NOMO-1 treated with dmso at 0.1 percent for 144 hours (cell line): ENCODE results near the gene IP6K3.

ENCODE experiments used
- DNase-seq: peaks from one replicate; lab custom pipeline; 2025; ENCODE audit not compliant: unreplicated experiment; lab: John Stamatoyannopoulos, UW

Gene IP6K3, protein sequence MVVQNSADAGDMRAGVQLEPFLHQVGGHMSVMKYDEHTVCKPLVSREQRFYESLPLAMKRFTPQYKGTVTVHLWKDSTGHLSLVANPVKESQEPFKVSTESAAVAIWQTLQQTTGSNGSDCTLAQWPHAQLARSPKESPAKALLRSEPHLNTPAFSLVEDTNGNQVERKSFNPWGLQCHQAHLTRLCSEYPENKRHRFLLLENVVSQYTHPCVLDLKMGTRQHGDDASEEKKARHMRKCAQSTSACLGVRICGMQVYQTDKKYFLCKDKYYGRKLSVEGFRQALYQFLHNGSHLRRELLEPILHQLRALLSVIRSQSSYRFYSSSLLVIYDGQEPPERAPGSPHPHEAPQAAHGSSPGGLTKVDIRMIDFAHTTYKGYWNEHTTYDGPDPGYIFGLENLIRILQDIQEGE

DNA sequence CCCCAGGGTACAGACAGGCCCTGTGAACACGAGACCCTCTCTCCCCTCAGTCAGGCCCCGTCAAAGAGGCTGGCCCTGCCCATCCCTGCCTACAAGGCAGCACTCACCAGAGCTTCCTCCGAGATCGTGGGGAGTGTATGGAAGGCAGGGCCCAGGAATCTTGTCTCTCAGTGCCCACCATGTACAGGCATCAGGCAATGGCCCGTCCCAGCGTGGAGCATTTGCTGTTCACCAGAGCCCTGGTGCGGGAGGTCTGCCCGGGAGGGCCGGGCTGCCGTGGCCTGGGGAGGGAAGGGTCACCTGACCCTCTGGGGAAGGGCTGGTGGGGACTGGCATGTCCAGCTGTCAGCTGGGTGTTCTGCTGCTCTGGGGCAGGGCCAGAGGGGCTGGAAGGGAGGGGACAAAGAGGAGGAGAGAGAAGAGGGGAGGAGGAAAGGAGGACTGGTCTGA, at the start of gene IP6K3:
Gene IP6K3 (minus strand): TSS at position 255 of the 450 bp plus-strand sequence. CDS start 11,429 bp downstream, outside the sequence.
- no peak for DNase-seq

DNA sequence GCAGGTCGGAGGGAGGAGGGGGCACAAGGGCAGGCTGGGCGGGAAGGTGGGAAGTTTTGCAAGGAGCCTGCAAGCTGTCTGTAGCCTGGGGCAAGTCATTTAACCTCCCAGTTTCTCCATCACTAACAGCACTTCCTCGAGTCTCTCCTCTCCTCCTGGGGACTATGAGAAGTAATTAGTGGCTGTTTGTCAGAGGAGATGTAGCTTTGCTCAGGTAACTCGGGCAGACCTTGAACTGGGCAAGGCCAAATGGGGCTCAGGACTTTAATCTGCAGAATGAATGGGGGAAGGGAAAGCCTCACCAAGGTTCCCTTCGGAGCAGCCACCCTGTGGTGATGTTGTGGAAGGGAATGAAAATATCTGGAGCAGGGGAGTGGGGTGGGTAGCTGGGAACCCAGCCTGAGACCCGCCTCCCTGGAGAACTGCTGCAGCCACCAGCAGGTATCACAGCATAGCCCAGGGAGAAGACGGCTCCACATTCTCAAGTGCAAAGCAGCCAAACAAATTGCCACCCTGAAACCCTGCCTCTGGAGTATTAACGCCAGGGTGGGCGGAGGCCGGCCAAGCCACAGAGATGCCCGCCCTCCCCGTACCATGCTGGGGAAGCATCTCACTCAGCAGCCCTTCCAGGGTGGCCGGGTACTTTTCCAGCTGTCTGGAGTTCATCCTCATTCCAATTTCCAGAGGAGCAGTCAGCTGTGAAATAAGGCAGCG, 48.4 kb upstream of the IP6K3 start:
- DNase-seq: no peak

DNA sequence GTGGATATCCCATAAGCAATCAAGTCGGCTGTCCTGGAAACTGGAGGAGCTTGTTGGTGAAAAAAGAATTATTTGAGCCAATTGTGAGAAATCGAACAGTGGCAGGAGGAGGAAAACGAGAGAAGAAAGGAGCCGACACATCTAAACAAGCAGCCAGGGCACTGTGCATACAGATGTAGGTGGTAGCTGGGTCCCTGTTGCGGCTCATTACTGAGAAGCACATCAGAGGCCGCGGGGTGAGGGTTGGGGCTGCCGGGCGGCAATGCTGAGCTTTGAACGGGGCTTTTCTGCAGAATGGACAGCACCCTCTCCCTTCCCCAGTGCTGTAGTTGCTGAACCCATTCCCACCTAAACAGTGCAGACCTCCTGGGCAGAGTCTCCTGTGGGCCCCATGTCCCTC, 46.3 kb upstream of the IP6K3 start:
- DNase-seq: no peak

DNA sequence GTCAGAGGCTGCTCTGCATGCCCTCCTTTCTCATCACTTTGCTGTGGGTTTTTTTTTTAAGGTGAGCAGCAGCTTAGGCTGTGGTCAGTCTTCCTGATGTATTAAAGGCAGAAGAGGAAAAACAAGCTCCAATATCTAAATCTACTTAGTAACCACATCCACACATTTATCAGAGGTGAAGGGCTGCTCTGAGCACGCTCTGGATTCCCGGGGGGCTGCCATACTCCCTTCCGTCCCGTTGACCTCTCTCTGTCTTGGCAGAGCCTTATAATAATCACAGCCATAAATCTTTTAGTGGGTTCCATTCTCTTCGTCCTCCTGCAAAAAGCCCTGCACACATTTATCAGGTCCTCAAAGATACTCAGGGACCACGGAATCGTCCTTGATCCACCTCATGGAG, 44.9 kb upstream of the IP6K3 start:
- DNase-seq: no peak

DNA sequence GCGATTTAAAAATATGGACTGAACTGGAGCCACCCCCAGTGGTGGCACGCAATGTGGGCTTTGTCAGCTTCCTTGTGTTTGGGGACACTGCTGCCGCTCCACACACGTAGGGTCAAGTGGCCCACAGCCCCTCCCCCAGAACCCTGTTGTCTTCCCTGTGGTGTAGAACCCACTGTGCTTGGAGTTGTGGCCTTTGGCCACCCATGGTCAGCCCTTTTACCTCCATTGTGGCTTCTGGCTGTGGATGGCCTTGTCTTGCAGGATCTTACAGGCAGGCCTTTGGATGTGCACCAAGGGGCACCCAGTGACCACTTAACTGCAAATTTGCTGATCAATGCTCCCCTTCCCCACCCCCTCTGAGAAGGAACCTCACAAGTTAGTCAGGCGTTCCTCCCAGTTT, 44.2 kb upstream of the IP6K3 start:
- DNase-seq: no peak

DNA sequence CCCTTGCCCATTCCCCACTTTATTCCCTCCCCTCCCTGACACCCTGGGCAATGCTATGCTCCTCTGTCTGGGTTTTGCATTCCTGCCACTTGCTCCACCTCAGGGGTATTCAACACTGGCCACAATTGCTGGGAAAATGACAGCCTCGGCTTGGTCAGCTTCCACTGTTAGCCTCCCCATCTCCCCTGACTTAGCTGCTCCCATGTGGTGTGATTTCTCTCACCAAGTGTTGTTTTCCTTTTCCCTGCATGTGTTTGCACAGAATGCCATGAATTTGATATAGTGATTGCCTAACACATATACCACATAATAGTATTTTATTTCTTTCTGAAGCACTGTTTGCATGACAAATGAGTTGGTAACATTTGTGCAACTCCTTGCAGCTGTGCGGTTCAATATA, 43.7 kb upstream of the IP6K3 start:
- DNase-seq: no peak

DNA sequence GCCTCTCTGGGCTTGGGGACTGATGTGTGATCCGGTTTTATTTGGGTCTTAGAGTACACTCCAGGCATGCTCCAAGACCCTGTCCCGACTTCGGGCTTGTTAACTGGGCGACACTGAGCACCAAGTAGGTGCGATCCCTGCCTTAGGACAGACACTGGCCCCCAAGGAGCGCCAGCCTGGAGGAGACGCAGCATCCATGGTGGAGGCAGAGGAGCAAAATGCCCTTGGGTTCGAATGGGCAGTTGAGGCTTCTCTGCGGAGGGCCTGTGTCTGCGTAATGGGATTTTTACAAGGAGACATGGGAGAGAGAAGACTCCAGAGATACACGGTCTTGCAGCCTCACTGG, 42.8 kb upstream of the IP6K3 start:
- DNase-seq: no peak

DNA sequence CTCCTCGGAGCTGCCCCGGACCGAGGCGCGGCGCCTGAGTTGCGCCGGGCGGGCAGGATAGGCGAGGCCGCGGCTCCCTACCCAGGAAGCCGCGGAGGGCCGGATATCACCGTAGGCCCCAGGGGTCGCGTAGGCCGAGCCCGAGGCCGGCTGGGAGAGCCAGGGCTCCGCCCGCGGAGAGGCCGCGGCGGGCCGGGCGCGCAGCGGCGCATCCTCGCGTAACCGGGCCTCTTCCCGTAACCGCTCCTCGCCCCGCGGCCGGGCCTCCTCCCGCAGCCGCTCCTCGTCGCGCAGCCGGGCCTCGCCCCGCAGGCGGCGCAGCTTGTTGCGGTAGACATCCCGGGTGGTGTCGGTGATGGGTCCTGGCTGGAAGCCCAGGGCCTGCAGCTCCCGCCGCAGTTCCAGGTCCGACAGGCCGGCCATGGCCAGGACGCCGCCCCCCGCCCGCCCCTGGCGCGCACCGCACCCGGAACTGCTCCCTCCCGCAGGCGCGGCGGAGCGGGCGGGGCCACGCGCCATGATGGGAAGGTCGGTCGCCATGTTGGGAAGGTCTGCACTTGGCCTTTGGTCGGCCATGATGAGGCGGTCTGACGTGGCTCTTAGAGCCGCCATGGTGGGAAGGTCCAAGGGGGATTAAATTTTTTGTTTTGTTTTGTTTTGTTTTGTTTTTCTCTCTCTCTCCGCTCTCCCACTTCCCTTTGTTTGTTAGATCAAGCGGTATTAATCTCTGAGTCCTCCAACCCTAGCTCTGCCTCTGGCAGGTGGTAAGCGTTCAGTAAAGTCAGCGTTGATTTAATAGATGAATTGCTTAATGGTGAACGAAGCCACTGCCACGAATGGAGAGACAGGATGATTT, 42.2 kb upstream of the IP6K3 start, which contains the start of gene LEMD2:
Gene LEMD2 (minus strand): TSS at position 437 of the 856 bp plus-strand sequence. CDS start 14 bp downstream, at position 423.
- peak; percentile 80 for DNase-seq

DNA sequence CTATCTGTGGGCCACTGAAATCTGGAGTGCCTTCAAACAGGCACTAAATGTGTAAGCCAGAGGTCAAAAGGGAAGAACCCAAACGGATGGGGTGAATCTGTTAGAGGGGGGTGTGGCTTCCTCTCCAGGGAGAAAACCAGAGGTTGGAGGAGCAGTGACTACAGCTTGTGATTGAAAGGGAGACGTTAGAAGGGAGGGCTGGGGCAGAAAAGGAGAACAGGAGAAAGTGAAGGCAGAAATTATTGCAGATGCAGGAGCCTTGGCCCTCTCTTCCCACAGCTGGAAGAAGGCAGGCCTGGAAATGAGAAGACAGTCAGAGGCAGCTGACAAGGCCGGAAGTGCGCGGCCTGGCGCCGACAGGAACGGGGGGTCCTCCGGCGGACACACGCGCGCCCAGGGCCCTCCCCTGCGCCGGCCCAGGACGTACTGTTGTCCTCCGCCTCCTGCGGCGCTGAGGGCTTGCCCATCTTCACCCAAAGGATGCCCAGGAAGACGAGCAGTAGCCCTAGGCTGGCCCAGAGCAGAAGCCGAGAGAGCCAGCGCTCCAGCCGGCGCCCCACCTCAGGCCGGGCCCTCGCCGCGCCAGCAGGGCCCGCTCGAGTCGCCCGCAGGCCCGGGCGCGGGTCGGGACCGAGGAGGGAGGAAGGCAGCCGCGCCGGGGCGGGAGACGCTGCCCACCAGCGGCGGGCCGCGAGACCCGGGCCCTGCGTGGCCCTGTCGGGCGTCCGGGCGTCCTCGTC, 41.4 kb upstream of the IP6K3 start:
- DNase-seq: peak; percentile 92

DNA sequence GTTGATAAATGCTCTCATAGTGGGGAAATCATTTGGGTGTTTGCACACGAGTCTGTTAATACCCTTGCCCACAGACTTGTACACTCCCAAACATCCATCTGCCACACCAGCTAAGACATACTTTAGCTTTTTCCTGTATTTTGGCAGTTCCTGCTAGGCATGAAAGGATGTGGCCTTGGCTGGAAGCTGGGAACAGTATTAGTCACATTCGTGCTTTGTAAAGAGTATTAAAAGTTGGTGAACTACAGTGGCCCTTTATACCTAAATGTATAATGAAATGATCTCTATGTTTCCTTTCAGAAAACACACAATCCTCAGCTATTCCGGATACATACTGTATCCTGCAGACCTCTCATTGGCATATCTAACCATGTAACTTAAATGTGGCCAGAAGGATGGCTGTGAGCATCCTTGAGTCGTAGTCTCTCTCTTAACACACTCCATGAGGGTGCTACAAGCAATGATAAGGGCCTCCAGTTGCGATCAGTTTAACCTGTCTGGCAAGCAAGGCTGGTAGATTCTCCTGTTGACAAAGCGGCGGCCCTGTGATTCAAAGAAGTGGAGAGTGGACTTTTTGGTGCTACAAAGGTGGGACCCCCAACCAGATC, 40.7 kb upstream of the IP6K3 start:
- no peak for DNase-seq

DNA sequence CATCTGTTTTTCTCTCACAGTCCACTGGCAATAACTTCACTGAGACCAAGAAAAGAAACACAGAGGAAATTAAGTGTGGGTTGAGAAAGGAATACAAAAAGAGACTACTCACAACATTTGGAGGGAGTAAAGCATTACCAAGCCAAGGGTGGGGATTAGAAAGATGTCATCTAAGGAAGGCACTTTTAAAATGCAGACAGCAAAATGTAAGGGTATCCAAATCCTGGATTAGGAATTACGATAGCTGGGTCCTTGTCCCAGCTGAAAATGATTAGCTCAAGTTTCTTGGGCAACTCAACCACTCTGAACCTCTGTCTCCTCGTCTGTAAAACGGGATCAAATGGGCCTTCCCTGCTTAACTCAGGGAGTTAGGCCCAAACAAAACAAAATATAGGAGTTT, 40.0 kb upstream of the IP6K3 start:
- DNase-seq: no peak

DNA sequence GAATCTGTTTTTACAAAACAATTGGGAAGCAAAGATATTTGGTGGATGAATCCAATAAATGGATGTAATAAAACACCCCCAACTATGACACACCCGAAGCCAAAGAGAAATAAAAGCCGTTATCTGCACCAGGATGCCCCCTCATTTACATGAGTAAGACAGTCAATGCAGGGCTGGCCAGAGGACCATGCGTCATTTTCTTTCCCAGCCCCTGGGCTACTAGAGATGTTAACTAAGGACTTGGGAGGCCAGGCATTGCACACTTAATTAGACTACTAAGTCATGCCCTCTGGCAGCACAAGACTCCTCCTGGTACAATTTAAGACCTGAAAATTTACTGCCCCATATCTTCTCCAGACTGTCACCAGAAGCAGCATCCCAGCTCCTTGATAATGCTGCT, 39.1 kb upstream of the IP6K3 start:
- no peak for DNase-seq

DNA sequence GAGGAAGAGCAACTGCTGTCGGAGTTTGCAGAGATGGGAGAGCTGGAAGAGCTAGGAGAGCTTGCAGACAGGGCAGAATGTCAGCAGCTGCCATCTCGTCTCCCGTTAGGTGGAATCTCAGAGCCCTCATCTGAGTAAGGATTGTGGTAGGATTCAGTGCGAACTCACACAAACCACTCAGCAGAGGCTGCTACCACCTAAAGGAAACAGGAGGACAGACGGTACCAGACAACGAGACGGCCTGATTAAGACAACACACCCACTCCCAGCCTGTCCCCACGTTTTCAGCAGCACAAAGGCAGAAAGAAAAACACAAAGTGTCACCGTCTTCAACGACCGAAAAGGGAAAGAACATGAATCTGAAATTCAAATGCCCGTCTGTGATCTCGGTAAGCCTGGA, 38.1 kb upstream of the IP6K3 start:
- no peak for DNase-seq

DNA sequence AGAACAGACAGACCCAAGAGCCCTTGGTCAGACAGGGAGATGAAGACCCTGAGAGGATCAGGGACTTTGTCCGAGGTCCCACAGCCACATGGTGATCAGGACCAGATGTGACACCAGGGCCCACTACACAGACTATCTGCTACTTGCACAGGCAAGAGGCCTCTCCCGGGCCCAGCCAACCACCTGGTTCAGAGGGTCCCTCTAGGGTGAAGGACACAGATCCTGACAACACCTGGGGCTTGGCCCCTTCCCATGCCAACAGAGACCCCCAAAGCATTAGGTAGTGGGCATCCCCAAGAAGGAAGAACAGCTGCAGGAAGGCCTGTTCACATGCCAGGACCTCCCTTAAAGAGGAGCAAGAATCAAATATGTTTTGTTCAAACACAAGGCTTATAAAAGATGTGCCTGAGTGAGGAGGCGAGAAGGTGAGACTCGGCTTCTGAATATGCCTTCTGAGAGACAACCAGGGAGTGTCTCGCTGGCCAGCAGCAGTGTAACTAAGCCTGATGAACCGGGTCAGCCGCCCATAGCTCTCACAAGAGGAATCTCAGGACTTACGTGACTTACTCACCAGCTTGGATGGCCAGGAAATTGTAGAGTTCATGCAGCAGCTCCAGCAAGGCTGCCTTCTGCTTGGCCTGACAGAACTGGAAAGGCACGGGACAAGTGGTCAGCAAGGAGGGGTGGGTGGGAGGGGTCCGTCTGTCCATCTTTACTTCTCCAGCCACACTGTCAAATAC, 37.2 kb upstream of the IP6K3 start:
- no peak for DNase-seq

DNA sequence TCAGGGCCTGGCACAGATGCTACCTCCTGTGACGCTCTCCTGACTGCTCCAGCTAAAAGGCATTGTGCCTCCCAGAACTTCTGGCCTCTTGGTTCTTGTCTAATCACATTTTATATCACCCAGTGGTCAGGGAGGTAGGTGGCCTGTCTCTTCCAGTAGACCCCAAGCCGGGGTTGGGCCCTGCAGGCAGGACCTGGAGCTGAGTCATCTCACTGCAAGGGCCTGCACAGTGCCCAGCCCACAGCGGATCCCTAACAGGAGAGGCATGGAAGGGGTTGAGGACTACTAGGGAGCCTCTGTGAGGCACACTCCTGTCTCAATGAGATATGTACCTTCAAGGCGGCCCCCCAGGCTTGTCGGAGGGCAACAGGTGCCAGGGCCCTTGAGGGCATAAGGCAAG, 35.9 kb upstream of the IP6K3 start:
- no peak for DNase-seq

DNA sequence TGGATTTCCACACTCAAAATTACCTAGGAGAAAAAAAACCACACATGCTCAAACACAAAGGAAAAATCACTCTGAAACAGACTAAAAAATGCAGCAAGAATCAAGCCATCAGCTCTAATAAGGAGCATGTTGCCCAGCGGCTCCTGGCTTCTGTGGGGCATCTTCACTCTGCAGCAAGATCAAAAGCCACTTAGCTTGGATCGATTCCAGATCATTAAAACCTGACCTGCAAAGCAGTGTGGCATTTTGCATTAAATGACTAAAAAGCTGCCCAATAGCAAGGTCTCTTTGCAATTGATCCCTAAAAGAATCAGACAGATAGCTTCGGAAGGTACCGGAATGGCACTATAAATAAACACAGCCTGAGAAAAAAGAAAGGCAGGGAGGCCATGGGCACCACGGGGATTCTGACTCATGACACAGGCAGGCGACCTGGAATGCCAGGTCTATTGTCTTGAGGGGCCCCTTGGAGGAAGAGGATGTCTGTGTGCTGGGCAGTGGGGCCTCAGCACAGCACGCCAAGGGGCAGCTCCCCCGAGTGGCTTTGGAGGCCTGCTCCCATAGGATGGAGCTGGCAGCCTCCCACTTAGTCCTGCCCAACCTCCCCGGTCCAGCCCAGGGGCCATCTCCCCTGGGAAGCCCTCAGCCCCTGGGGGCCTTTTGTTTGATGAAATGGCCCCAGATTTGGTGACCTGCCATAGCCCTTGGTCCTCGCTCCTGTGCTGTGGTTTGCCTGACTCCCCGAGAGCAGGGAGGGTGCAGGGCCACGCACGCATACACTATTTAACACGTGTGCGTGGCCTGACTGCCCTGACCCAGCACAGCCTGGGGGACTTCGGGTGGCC, 34.6 kb upstream of the IP6K3 start:
- DNase-seq: no peak

DNA sequence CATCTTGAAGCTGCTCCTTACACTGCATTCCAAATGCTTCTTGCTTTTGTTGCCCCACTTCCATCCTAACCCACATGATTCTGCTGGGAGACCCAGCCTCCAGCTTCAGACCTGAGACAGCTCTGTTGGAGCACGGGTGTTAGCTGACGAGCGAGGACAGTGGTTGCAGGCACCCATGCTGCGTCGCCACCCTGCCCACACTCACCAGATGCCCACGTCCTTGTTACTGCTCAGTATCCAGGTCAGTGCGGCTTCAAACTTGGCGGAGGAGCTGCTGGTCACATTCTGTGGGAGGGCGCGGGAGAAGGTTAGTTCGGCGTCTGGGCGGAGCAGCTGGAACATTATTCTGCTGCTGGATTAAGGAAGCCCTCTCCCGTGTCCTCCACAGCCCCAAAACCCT, 33.2 kb upstream of the IP6K3 start:
- no peak for DNase-seq

DNA sequence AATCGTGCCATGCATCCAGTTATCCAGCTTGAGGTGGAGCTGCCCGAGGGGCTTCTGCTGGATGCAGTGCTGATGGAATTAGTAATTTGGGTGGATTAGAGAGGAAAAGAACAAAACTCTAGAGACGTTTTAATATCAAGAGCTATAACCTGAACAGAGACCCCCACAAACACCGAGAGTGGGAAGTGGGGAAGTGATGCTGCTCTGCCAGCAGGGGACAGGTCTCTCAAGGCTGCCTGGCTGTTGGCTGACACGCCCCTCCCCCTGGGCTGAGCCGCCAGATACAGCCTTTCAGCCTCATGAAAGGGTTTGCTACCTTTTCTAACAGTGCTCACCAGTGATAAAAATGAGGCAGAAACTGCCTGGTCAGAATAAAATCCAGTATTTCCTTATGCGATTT, 32.6 kb upstream of the IP6K3 start:
- DNase-seq: no peak
